ENCODE data around the gene RFX3.

DNA sequence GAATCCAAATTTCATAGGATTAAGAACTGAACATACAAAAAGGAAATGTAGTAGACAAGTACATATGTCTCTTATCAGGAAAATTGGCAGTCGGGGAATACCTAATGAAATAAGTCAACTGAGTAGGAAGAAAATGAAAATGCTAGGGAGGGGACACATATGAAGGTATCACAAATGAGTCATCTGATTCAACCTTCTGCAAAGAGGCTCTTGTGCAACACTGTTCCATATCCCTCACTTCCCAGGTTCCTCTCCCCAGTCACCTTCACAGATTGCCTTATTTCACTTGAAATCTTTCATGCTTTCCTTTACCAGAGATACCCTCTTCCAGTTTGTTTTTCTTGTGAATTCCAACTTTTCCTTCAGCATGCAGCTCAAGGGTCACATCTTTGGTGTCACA is 139.0 kb downstream of the RFX3 start:
- TF ChIP-seq, protein P1, sequence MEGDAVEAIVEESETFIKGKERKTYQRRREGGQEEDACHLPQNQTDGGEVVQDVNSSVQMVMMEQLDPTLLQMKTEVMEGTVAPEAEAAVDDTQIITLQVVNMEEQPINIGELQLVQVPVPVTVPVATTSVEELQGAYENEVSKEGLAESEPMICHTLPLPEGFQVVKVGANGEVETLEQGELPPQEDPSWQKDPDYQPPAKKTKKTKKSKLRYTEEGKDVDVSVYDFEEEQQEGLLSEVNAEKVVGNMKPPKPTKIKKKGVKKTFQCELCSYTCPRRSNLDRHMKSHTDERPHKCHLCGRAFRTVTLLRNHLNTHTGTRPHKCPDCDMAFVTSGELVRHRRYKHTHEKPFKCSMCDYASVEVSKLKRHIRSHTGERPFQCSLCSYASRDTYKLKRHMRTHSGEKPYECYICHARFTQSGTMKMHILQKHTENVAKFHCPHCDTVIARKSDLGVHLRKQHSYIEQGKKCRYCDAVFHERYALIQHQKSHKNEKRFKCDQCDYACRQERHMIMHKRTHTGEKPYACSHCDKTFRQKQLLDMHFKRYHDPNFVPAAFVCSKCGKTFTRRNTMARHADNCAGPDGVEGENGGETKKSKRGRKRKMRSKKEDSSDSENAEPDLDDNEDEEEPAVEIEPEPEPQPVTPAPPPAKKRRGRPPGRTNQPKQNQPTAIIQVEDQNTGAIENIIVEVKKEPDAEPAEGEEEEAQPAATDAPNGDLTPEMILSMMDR (conservative IDR thresholded peaks at IDR 0.05), result no peak
- TF ChIP-seq ZFX (IDR thresholded peaks at IDR 0.05), result no peak

All from C4-2B (cell line).